Stimulated activated CD8-positive, alpha-beta memory T cell treated with anti-CD3 and anti-CD28 coated beads, Interleukin-12 subunit alpha, Interleukin-12 subunit beta, amount 100 ng/mL, for 1 hour (primary cell): ENCODE measurements around the gene SUPT4H1.

Source experiments
- DNase-seq: peaks from one replicate; pipeline ENCODE4 v3.0.0-alpha.2; 2020; ENCODE audit warnings: low read depth

The SUPT4H1 gene

GRCh38 chr17:58317421-58318064 is 34.5 kb downstream of the SUPT4H1 start:
- DNase-seq = peak; percentile 52

- no peak for DNase-seq
These were observed 35.6 kb downstream of the SUPT4H1 start for GRCh38 chr17:58316260-58316960.

- DNase-seq = no peak
These were observed 36.3 kb downstream of the SUPT4H1 start for GRCh38 chr17:58315750-58316149.

- DNase-seq = no peak
These were observed 36.7 kb downstream of the SUPT4H1 start for GRCh38 chr17:58315281-58315711.

GRCh38 chr17:58314706-58315015 is 37.3 kb downstream of the SUPT4H1 start:
- no peak for DNase-seq

GRCh38 chr17:58313815-58314705 is 37.9 kb downstream of the SUPT4H1 start:
- DNase-seq = no peak

- no peak for DNase-seq
These were observed 39.2 kb downstream of the SUPT4H1 start for GRCh38 chr17:58312829-58313228.

- DNase-seq = no peak
These were observed 39.9 kb downstream of the SUPT4H1 start for GRCh38 chr17:58312021-58312630.

- no peak for DNase-seq
These were observed 40.5 kb downstream of the SUPT4H1 start for GRCh38 chr17:58311429-58311894.

- DNase-seq = no peak
These were observed 41.2 kb downstream of the SUPT4H1 start for GRCh38 chr17:58310511-58311428.

- DNase-seq = no peak
These were observed 42.1 kb downstream of the SUPT4H1 start for GRCh38 chr17:58309918-58310259.

GRCh38 chr17:58308985-58309917 is 42.8 kb downstream of the SUPT4H1 start:
- no peak for DNase-seq

- no peak for DNase-seq
These were observed 43.6 kb downstream of the SUPT4H1 start for GRCh38 chr17:58308173-58308984.

GRCh38 chr17:58307468-58308172 is 44.4 kb downstream of the SUPT4H1 start:
- no peak for DNase-seq

- DNase-seq = no peak
These were observed 45.7 kb downstream of the SUPT4H1 start for GRCh38 chr17:58306131-58306951.

GRCh38 chr17:58305626-58306025 is 46.4 kb downstream of the SUPT4H1 start:
- no peak for DNase-seq

GRCh38 chr17:58304750-58305486 is 47.1 kb downstream of the SUPT4H1 start:
- no peak for DNase-seq
